GM19395 (cell line): Measurements from ENCODE around the gene FOSL2.

Experiments used
- ATAC-seq: cut with Tn5 transposase; IDR thresholded peaks from one replicate; pipeline ENCODE4 v1.9.1; 2021; ENCODE audit warnings: mild to moderate bottlenecking, moderate library complexity; ENCODE audit not compliant: unreplicated experiment

FOSL2 gene

DNA sequence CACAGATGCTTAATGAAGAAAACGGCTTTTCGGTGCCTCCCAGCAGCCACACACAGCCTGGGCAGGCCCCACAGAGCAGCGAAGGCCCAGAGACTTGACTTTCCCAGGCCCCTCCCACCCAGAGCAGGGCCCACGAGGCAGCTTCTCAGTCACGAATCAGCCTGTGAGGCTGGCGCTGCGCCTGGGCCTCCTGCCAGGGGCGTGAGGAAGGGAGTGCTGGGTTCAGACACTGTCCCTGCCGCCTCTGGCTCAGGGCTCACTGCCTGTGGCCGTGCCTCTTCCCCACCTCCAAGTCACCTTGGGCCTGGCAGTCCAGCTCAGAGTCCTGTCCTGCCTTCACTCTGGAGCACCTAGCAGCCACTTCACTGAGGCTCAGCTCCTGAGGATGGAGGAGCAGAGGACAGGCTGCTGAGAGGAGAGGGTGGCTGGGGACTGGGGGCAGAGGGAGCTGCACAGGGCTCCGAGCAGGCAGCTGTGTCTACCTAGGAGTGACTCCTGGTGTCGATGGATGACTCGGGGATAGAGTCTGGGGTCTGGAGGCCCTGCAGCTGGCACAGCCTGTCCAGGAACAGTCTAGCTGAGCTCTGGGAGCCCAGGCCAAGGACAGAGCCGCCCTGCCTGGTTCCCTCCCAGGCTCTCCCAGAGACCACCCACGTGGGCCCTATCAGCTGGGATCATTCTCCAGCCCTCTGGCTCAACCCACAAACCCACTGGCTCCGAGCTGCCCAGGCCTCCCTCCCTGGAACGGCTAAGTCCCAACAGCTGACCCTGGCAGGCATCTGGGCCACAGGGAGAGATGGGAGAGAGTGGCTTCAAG lies 36.4 kb upstream of the FOSL2 start:
- ATAC-seq, result no peak

GRCh38 chr2:28357055-28357454 lies 35.6 kb upstream of the FOSL2 start:
- ATAC-seq, result no peak

DNA sequence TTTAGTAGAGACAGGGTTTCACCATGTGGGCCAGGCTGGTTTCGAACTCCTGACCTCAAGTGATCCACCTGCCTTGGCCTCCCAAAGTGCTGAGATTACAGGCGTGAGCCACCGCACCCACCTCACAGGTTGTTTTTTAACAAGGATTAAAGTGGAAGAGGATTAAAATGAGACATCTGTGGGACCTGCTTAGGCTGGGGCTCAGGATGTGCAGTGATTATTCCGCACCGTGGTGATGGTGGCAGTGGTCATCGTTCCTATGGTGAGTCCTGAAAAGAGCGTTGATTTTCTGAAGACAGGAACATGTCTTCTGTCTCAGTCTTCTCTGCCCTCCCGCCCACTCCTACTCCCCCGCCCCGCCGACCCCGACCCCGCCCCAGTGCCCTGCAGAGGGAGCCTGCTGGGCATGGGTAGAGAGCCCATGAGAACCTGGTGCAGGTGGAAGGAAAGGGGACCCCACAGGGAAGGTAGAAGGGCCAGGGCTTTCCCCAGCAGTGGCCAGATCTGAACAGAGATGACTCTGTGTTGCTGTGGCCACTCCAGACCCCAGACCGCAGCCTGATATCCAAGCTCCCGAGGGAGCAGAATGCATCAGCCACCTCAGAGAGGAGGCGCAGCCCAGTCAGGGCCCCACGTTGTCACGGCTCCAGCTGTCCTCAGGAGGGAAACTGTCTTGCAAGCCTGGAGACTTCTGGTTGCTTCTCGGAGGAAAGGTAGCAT lies 34.5 kb upstream of the FOSL2 start:
- no peak for ATAC-seq

DNA sequence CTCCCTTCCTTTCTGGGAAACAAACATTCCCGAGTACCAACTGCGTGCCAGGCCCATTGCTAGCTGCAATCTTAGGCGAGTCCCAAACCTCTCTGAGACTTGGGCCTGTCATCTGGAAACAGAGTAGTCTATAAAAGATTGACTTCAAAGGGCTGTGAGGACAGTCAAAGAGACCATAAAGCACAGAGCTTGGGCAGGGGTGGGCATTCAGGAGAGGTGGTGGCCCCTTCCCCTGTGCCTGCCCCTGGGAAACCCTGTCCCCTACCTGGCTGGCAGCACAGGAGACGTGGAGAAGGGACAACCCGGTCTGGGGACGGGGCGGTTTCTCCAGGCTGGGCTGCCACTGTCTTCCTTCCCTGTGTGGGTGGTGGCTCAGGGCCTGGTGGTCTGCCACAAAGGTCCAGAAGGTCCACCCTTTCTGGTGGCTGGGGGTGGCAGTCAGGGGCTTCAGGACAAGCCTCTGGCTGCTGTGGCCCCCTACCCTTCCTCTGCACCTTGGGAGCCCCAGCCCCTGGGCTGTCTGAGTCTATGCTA lies 33.9 kb upstream of the FOSL2 start:
- no peak for ATAC-seq

GRCh38 chr2:28359222-28360057 lies 33.2 kb upstream of the FOSL2 start:
- ATAC-seq, result peak; percentile 86

DNA sequence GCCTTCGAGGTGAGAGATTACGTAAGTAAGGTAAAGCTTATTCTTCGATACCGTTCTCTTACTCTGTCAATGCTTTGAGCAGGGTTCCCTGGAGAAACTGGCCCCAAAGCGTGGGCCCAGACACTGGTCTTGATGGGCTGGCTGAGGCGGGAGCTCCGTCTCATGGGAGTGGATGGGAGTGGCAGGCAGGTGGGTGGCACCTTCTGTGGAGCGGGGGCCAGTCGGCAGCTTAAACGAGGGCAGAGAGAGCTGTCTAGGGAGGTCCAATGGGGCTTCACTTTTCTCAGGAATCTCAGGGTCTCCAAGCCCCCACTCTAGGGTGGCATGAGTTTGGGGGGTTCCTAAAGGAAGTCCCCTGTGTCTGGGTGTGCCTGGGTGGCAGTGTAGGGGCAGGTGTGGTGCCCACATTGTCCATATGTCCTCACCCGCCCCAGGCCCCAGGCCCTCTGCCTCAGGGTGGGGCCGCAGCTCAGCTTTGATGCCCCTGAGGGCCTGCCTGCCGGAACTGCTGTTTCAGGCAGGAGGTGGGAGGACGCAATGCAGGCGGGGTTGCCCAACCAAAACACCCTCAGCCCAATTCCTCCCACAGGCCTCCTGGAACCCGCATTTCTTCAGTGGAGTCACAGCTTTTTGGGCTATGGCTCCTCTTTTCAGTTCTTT lies 32.5 kb upstream of the FOSL2 start:
- no peak for ATAC-seq

GRCh38 chr2:28360718-28361293 lies 31.9 kb upstream of the FOSL2 start:
- ATAC-seq, result no peak

DNA sequence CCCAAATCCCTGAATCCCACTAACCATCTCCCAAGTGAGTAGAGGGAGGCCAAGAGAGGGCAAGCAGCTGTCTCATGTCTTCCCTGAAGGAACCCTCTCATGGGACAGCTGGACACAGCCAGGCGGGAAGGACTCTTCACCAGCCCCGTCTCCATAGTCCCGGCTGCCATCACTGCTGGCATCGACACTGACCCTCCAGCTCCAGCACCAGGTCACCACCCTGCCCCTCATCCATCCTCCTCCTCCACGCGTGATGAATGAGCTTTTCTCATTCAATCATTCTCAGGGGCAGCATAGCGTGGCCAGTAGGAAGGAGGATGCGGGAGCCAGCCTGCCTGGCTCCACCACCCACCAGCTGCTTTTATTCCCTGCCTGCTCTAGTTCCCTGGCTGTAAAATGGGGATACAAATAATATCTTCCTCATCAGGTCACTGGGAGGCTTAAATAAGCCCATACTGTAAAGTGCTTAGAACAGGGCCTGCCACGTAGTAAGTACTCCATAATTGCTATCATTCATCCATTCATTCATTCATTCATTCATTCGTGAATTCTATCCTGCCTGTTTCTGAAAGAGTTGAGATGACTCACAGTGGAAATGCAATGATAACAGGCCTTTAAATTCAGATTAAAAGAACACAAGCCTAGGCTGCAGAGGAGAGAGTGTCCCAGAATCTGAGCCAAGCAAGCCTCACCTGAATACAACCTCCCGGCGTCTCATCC lies 30.5 kb upstream of the FOSL2 start:
- ATAC-seq, result no peak

DNA sequence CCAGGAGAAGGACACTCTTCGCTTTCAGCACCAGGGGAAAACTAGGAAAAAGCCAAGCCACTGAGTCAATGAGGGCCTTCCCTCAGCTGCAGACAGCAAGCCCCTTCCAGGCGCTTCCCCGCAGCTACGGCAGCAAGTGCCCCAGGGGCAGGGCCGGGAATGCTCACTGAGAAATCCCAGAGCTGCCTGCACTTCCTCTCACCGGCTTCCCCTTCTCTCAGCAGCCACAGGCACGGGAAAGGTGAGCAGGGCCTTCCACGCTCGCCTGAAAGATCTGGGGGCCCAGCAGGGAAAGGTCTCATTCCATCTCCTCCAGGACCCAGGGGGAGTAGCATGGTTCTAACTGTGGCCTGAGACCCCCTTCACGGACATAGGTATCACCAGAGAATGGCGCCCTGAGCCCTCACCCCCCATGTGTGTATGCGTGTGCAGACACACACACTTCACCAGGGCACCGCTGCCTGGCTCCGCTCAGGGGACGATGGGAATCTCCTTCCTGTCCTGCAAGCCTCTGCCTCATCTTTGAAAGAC lies 29.6 kb upstream of the FOSL2 start:
- ATAC-seq, result no peak

GRCh38 chr2:28363686-28364280 lies 28.9 kb upstream of the FOSL2 start:
- no peak for ATAC-seq

DNA sequence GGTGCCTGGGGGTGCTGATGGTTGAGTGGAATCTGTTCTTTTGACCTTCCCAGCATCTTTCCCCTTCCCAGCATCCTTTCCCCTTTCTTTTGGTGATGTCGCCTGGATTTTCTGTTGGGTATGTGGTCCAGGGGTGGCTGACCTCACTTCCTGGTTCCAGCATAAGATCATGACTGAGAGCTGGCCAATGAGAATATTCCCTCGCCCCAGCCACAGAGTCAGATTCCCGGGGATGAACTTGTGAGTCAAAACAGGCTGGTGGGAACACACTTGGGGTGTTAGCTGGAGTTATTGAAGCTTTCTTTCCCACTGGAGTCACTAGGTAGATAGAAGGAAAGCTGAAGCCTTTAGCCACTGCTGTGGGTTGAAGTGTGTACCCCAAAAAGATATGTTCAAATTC lies 28.0 kb upstream of the FOSL2 start:
- no peak for ATAC-seq

DNA sequence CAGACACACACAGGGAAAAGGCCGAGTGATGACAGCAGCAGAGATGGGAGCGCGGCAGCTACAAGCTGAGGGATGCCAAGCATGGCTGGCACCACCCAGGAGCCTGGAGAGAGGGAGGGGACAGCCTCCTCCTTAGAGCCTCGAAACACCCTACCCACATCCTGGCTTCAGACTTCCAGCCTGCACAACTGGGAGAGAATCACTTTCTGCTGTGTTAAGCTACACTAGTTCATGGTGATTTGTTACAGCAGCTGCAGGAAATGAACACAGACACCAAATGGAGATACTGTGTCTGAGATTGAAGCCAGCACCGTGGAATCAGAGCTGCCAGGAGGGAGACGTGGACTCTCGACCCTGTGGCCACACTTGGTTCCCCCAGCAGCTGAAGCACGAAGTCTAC lies 27.5 kb upstream of the FOSL2 start:
- ATAC-seq, result no peak

- no peak for ATAC-seq
Measured at GRCh38 chr2:28366149-28366495, 26.5 kb upstream of the FOSL2 start.

DNA sequence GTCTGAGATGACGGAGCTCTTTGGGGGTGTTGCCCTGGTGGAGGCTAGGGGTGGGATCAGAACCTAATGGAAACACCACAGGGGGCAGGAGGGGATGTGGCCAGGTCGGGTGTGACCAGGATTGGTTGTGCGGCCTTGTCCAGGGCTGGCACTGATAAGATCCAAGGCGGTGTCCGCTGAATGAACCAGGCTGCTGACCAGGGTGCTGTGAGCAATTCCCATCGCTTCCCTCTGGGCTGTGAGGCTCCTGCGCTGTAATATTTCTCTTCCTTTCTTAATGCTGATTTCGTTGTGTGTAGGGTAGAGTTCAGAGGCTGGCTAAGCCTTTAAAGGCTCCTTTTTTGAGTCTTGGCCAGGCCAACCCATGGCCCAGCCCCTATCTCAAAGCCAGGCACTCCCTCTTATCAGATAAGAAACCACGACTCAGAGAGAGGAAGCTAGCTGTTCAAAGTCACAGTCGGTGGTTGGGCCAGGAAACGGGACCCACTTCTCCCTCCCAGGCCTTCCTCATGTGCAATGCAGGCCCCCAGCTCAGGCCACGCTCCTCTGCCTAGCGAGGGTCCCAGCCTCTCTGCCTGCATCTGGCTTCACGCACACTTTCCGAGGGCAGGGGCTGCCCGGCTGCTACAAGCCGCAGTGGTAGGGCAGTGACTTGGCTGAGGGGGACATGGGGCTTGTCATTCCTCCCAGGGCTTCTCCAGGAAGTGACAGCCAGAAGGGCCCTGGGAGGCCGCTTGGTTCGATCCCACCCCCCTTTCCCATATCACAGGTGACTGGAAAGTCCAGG lies 26.0 kb upstream of the FOSL2 start:
- ATAC-seq, result no peak

GRCh38 chr2:28367667-28368356 lies 24.8 kb upstream of the FOSL2 start:
- no peak for ATAC-seq

GRCh38 chr2:28368357-28368798 lies 24.3 kb upstream of the FOSL2 start:
- no peak for ATAC-seq

DNA sequence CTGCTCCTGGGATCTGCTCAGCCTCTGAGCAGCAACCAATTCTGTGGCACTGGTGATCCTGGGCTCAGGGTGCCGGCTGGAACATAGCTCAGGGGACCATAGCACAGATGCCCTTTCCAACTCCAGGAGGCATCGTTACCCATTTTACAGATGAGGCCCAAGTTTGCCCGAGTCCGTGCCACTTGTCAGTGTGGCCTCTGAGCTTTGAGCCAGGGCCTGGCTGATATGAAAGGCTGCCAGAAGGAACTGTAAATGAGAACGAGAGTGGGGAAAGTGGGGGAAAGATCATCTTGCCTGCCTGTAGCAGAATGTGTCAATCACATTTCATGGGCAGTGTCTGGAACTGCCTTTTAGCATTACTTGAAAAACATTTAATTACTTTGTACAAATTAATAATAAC lies 23.3 kb upstream of the FOSL2 start:
- ATAC-seq, result no peak

DNA sequence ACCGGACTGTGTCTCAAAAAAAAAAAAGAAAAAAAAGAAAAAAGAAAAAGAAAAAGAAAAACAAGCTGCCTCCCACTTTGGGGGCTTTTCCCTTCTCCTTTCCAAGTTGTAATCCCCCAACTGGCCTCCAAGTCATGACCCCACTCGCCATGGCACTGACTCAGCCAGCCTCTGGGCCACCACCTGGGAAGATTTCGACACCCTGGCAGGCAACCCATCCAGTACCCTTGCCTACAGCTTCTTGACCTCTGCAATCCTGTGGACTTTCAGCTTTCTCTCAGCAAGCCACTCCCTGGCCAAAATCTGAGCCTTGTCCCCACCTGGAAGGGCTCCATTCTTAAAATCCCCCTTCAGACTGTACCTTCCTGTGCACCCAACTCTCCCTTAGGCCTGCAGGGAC lies 22.3 kb upstream of the FOSL2 start:
- no peak for ATAC-seq
